Muscle of leg (tissue), 11 donors: ENCODE results near the gene ARHGAP42. TPM values are rescaled to one million over a fixed set of nuclear protein-coding genes. Genes with fewer than 3 reads are reported as not detected.

Source experiments
- DNase-seq: peaks from one replicate; pipeline ENCODE4 v3.0.0; 2013
- H3K27ac ChIP-seq: one replicate; pipeline ENCODE4 v1.5.1; 2013; ENCODE audit warnings: mild to moderate bottlenecking, low read length, control low read depth
- H3K27me3 ChIP-seq: one replicate; pipeline ENCODE4 v1.6.1; 2013; ENCODE audit warnings: low read length; ENCODE audit not compliant: control insufficient read depth, insufficient read depth
- H3K36me3 ChIP-seq: one replicate; pipeline ENCODE4 v1.6.1; 2013; ENCODE audit warnings: low read length; ENCODE audit not compliant: control insufficient read depth, insufficient read depth
- H3K4me1 ChIP-seq: one replicate; pipeline ENCODE4 v1.6.1; 2013; ENCODE audit warnings: low read length; ENCODE audit not compliant: control insufficient read depth, insufficient read depth
- H3K4me3 ChIP-seq: one replicate; pipeline ENCODE4 v1.5.1; 2013; ENCODE audit warnings: low read length, control low read depth
- H3K9me3 ChIP-seq: replicated peaks from 2 replicates; pipeline ENCODE4 v1.6.1; 2013; ENCODE audit warnings: low read depth, low read length; ENCODE audit not compliant: control insufficient read depth
- WGBS: methylation state at CpG from one replicate; pipeline ENCODE4 v1.1.5; 2013; ENCODE audit warnings: missing lambda C conversion rate; ENCODE audit not compliant: insufficient coverage; 5-methylcytosine and 5-hydroxymethylcytosine counted together
- polyA plus RNA-seq, 8 donors: library from polyadenylated mRNA; unstranded; fragments of 120-200 nt; gene quantifications; one replicate each; pipeline versions ENCODE4 v1.2.1 to v1.2.3, GENCODE V29; 2013; ENCODE audit warnings: inconsistent platforms in 1 of 8, low replicate concordance in 1 of 8; ENCODE audit not compliant: insufficient read length in 8 of 8, insufficient read depth in 1 of 8
- total RNA-seq: library from RNA; stranded (reverse); fragments of 120-200 nt; gene quantifications from one replicate; pipeline ENCODE4 v1.2.4, GENCODE V29; 2013

The ARHGAP42 gene
- total and polyA plus RNA-seq, 9 donors, result 17.8 to 29.6 (median 24.4) TPM

- H3K27ac ChIP-seq, result no peak overlapping the region
- peaks cover 2% of the 10 kb centered on the region for H3K36me3 ChIP-seq
- peaks cover 8% of the 10 kb centered on the region for H3K4me1 ChIP-seq
- no peaks in the 10 kb centered on the region for H3K27me3 ChIP-seq
- WGBS, result 13% methylated on average over 2 of the region's 4 CpGs
- DNase-seq, result peak; percentile 81
- no peaks in the 10 kb centered on the region for H3K9me3 ChIP-seq
- H3K4me3 ChIP-seq, result no peak overlapping the region
Observed at GRCh38 chr11:100942016-100942415, 254.9 kb downstream of the ARHGAP42 start.

DNA sequence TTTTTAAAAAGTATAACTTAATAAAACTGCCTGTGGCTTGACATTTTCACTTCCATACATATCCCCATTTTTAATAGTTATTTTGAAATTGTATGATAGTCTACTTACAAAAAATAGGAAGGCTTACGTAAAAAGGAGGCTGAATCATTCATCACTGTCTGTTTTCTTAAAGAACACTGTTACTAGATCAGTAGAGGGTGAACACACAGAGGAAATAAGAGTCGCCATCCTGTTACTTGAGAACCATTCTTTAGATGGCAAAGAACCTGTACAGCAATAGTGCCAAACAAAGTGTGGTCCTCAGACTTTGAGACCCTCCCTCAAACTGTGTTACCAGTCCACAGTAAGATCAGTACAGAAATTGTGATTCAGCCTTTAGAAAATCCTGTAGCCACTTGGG is 261.8 kb downstream of the ARHGAP42 start:
- no CpG with 5 or more reads among the region's 2 CpGs for WGBS
- DNase-seq, result no peak

GRCh38 chr11:100949443-100949842 is 262.4 kb downstream of the ARHGAP42 start:
- peaks cover 2% of the 10 kb centered on the region for H3K36me3 ChIP-seq
- 68% methylated on average over 2 of the region's 2 CpGs for WGBS
- H3K9me3 ChIP-seq, result no peaks in the 10 kb centered on the region
- H3K4me1 ChIP-seq, result no peaks in the 10 kb centered on the region
- no peaks in the 10 kb centered on the region for H3K27me3 ChIP-seq
- no peak for DNase-seq
- no peak overlapping the region for H3K4me3 ChIP-seq
- H3K27ac ChIP-seq, result no peak overlapping the region

More for the DNA sequence above, 261.8 kb downstream of the ARHGAP42 start:
- Histone ChIP-seq H3K4me3 (no peak overlapping the region), H3K9me3 (no peaks in the 10 kb centered on the region), H3K27ac (no peak overlapping the region), H3K27me3 (no peaks in the 10 kb centered on the region), H3K36me3 (peaks cover 2% of the 10 kb centered on the region), H3K4me1 (no peaks in the 10 kb centered on the region)

- H3K27ac ChIP-seq, result no peak overlapping the region
- WGBS, result no CpG with 5 or more reads among the region's 1 CpG
- no peaks in the 10 kb centered on the region for H3K4me1 ChIP-seq
- no peaks in the 10 kb centered on the region for H3K27me3 ChIP-seq
- DNase-seq, result no peak
- no peaks in the 10 kb centered on the region for H3K9me3 ChIP-seq
- H3K4me3 ChIP-seq, result no peak overlapping the region
- H3K36me3 ChIP-seq, result peaks cover 2% of the 10 kb centered on the region
Observed at GRCh38 chr11:100955318-100955717, 268.2 kb downstream of the ARHGAP42 start.

GRCh38 chr11:100956351-100956750 is 269.3 kb downstream of the ARHGAP42 start:
- no peak for DNase-seq
- no peak overlapping the region for H3K4me3 ChIP-seq
- no peaks in the 10 kb centered on the region for H3K27me3 ChIP-seq
- peaks cover 5% of the 10 kb centered on the region for H3K36me3 ChIP-seq
- H3K27ac ChIP-seq, result no peak overlapping the region
- H3K9me3 ChIP-seq, result no peaks in the 10 kb centered on the region
- no peaks in the 10 kb centered on the region for H3K4me1 ChIP-seq

DNA sequence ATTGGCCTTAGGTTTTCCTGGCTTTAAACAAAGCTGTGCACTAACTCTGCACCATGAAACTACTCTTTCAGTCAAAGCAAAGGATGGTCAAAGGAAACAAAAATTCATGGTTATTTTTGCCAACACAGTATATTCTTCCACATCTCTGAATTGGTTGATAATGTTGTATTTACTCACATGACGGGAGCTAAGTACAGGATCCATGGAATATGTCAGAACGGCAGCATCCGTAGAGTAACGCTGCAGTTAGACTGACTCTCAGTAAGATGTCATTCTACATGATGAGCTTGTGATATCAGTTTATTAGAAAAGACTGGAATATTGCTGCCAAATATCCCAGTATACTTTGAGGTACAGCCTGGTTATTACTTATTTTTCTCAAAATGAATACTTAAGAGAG is 270.4 kb downstream of the ARHGAP42 start:
- Histone ChIP-seq H3K4me1 (no peaks in the 10 kb centered on the region), H3K36me3 (peaks cover 7% of the 10 kb centered on the region), H3K4me3 (no peak overlapping the region), H3K27ac (no peak overlapping the region), H3K27me3 (no peaks in the 10 kb centered on the region), H3K9me3 (no peaks in the 10 kb centered on the region)
- WGBS, result 80% methylated on average over 3 of the region's 4 CpGs
- DNase-seq, result no peak

GRCh38 chr11:100961633-100962032 is 274.5 kb downstream of the ARHGAP42 start:
- no peaks in the 10 kb centered on the region for H3K9me3 ChIP-seq
- no peak for DNase-seq
- H3K4me1 ChIP-seq, result no peaks in the 10 kb centered on the region
- H3K4me3 ChIP-seq, result no peak overlapping the region
- H3K27me3 ChIP-seq, result no peaks in the 10 kb centered on the region
- peaks cover 15% of the 10 kb centered on the region for H3K36me3 ChIP-seq
- no CpG with 5 or more reads among the region's 2 CpGs for WGBS
- H3K27ac ChIP-seq, result no peak overlapping the region

DNA sequence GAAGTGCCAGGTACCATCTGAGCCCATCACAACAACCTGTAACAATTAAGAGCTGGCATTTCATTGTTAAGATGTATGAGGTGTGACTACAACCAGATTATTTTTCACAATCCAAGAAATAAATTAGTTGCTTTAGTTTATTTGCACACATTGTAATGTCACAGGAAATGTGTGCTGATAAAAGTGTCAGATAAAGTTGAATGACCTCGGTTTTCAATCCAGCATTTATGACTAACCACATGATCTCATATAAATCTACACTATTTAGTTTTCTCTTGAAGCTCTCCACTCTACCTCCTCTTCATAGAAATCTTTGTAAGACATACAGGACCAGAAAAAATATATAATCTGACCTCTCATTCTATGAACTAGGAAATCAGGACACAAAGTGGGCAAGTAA is 276.3 kb downstream of the ARHGAP42 start:
- no CpG with 5 or more reads among the region's 1 CpG for WGBS
- DNase-seq, result no peak
- H3K36me3 ChIP-seq, result peaks cover 15% of the 10 kb centered on the region
- no peak overlapping the region for H3K4me3 ChIP-seq
- no peaks in the 10 kb centered on the region for H3K9me3 ChIP-seq
- H3K4me1 ChIP-seq, result no peaks in the 10 kb centered on the region
- no peak overlapping the region for H3K27ac ChIP-seq
- no peaks in the 10 kb centered on the region for H3K27me3 ChIP-seq

GRCh38 chr11:100964435-100964834 is 277.3 kb downstream of the ARHGAP42 start:
- no peaks in the 10 kb centered on the region for H3K9me3 ChIP-seq
- H3K4me3 ChIP-seq, result no peak overlapping the region
- H3K27me3 ChIP-seq, result no peaks in the 10 kb centered on the region
- no peaks in the 10 kb centered on the region for H3K4me1 ChIP-seq
- no peak overlapping the region for H3K27ac ChIP-seq
- H3K36me3 ChIP-seq, result peaks cover 15% of the 10 kb centered on the region
- no peak for DNase-seq
- WGBS, result no CpG with 5 or more reads among the region's 3 CpGs

DNA sequence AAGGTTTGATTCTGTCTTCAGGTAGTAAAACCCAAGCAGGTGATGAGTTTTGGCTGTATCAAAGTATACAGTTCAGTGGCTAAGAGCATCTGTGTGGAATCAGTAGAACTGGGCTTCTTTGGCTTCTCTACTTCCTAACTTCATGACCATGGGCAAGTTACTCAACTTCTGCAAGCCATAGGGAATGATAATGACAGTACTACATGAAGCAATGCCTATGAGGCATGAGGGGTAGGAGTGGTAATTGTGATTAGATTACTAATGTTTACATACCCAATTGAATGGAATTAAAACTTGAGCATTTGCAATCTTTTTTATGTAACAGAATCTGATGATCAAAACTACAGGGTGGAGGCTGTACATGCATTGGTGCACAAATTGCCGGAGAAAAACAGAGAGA is 278.3 kb downstream of the ARHGAP42 start:
- WGBS, result no CpG with 5 or more reads among the region's 1 CpG
- peaks cover 15% of the 10 kb centered on the region for H3K36me3 ChIP-seq

DNA sequence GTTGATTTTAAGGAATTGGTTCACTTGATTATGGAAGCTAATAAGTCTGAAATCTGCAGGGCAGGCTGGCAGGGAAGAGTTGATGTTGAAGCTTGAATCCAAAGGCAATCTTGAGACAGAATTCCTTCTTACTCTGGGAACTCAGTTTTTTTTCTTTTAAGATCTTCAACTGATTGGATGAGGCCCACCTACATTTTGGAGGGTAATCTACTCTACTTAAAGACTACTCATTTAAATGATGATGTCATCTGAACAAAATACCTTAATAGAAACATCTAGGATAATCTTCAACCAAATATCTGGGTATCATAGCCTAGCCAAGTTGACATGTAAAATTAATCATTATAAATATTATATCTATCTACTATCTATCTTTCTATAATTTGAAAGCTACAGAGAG is 279.3 kb downstream of the ARHGAP42 start:
- H3K27me3 ChIP-seq, result no peaks in the 10 kb centered on the region
- H3K9me3 ChIP-seq, result no peaks in the 10 kb centered on the region
- H3K4me1 ChIP-seq, result no peaks in the 10 kb centered on the region
- peaks cover 16% of the 10 kb centered on the region for H3K36me3 ChIP-seq
- no peak overlapping the region for H3K27ac ChIP-seq
- no peak for DNase-seq
- H3K4me3 ChIP-seq, result no peak overlapping the region

More for the DNA sequence above, 278.3 kb downstream of the ARHGAP42 start:
- Histone ChIP-seq H3K9me3 (no peaks in the 10 kb centered on the region), H3K4me1 (no peaks in the 10 kb centered on the region), H3K27me3 (no peaks in the 10 kb centered on the region), H3K27ac (no peak overlapping the region), H3K4me3 (no peak overlapping the region)
- no peak for DNase-seq
